Measurements from ENCODE around the gene KCNG4.
"Not testable (repeated sequence)": the region's sequence is repeated elsewhere in the genome, so short reads cannot be mapped to it uniquely, and the experiment has no call there.

KCNG4 gene

DNA sequence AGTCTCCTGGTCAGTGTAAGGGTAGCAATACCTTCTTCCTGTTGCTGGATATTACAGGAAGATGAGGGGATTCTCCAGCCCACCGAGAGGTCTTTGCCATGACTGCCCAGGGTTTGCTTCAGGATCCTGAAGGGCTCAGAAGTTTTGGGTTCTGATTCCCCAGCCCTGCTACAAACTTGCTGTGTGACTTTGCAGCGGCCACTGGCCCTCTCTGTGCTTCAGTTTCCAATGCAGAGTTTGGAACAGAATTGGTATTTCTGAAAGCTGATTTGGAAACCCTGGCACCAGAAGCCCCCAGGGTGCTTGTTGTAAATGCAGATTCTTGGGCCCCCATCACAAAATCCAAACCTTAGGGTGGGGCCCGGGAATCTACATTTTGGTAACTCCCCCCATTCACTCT, 14.7 kb downstream of the KCNG4 start:
- TF ChIP-seq, protein P1, sequence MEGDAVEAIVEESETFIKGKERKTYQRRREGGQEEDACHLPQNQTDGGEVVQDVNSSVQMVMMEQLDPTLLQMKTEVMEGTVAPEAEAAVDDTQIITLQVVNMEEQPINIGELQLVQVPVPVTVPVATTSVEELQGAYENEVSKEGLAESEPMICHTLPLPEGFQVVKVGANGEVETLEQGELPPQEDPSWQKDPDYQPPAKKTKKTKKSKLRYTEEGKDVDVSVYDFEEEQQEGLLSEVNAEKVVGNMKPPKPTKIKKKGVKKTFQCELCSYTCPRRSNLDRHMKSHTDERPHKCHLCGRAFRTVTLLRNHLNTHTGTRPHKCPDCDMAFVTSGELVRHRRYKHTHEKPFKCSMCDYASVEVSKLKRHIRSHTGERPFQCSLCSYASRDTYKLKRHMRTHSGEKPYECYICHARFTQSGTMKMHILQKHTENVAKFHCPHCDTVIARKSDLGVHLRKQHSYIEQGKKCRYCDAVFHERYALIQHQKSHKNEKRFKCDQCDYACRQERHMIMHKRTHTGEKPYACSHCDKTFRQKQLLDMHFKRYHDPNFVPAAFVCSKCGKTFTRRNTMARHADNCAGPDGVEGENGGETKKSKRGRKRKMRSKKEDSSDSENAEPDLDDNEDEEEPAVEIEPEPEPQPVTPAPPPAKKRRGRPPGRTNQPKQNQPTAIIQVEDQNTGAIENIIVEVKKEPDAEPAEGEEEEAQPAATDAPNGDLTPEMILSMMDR (IDR thresholded peaks at IDR 0.05), result no peak
- H3K36me3 Mint-ChIP-seq (ENCODE audit: low read depth), result no peaks in the 10 kb centered on the region
- no peaks in the 10 kb centered on the region for H3K9me3 Mint-ChIP-seq

DNA sequence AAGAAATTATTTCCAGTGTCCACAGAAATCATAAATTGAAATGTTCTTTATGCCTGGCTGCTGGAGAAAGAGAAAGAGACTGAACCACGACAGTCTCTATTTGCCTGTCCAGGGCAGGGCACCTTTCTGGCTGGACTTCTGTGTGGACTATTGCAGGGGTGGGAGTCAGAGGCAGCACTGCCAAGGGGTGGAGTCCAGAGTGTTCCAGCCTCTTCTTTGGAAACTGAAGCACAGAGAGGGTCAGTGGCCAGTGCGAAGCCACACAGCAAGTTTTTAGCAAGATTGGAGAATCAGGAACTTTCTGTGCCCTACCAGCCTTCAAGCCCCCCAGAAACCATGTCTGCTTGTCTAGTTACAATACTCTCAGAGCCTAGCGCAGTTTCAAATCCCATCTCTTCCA, 15.3 kb downstream of the KCNG4 start:
- Mint-ChIP-seq H3K27ac (no peak overlapping the region), H3K9me3 (no peaks in the 10 kb centered on the region), H3K27me3 (ENCODE audit: low read depth, poor library complexity) (peaks cover 9% of the 10 kb centered on the region), H3K36me3 (ENCODE audit: low read depth) (no peaks in the 10 kb centered on the region), H3K4me1 (peaks cover 36% of the 10 kb centered on the region), H3K4me3 (no peak overlapping the region)
- no peak for DNase-seq
- TF ChIP-seq, protein P1 (IDR thresholded peaks at IDR 0.05), result no peak

More for the DNA sequence above, 14.7 kb downstream of the KCNG4 start:
- Mint-ChIP-seq H3K27ac (no peak overlapping the region), H3K4me3 (no peak overlapping the region), H3K4me1 (peaks cover 39% of the 10 kb centered on the region), H3K27me3 (ENCODE audit: low read depth, poor library complexity) (peaks cover 9% of the 10 kb centered on the region)
- DNase-seq, result no peak

DNA sequence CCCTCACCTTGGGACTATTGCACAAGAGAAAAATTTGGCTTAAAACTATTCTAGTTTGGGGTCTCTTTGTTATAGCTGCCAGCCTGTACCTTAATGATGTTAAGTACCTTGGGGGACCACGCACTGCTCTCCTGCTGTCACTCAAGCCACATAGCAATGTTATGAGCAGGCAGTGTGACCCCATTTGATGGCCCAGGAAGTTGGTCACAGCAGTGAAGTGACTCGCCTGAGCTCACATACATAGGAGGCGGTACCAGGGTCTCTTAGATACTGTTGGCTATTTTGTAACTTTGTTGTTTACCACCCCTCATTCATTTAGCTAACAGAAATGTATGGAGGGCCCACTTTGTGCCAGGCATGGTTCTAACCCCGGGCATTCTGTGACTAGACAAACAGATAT, 16.4 kb downstream of the KCNG4 start:
- no peak overlapping the region for H3K27ac Mint-ChIP-seq
- peaks cover 35% of the 10 kb centered on the region for H3K4me1 Mint-ChIP-seq
- H3K4me3 Mint-ChIP-seq, result no peak overlapping the region
- TF ChIP-seq, protein P1 (IDR thresholded peaks at IDR 0.05), result no peak
- H3K36me3 Mint-ChIP-seq (ENCODE audit: low read depth), result no peaks in the 10 kb centered on the region
- no peaks in the 10 kb centered on the region for H3K9me3 Mint-ChIP-seq
- DNase-seq, result no peak
- peaks cover 9% of the 10 kb centered on the region for H3K27me3 Mint-ChIP-seq (ENCODE audit: low read depth, poor library complexity)

DNA sequence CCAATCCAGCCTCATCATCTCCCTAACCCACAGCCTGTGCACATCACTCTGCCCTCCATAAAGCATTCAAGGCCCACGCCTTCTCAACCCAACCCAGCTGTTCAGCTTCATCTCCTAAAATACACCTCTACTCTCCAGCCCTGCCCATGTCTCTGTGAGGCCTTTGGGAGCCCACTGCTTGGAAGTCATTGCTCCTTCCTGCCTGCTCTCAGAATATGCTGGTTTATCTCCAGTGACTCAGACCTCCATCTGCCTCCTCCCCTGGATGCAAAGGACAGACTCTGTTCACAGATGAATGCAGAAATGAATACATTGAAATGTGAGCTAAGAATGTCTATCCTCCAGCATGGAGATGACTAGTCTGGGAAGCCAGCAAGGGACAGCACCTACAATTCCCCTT, 19.0 kb downstream of the KCNG4 start:
- H3K36me3 Mint-ChIP-seq (ENCODE audit: low read depth), result no peaks in the 10 kb centered on the region
- no peak overlapping the region for H3K4me3 Mint-ChIP-seq
- TF ChIP-seq, protein P1 (IDR thresholded peaks at IDR 0.05), result no peak
- H3K27me3 Mint-ChIP-seq (ENCODE audit: low read depth, poor library complexity), result peaks cover 19% of the 10 kb centered on the region
- no peaks in the 10 kb centered on the region for H3K9me3 Mint-ChIP-seq
- no peak overlapping the region for H3K27ac Mint-ChIP-seq
- no peak for DNase-seq
- peaks cover 25% of the 10 kb centered on the region for H3K4me1 Mint-ChIP-seq

DNA sequence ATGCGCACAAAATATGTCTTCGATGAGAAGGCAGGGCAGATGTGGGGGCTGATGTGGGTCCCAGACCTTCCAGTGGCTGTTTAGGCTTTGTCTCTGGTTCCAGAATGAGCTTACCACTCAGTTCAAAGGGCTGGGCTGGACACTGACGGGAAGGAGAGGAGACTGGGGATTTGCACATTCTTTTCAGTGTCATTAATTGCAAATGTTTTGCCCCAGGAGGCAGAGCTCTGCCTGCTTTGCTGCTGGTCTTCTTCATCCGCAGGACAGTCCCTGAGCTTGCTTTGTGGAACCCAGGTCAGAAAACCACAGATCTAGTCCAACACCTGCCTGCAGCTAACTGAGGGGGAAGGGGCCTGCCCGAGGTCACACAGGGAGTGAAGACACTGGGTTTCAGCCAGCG, 20.9 kb downstream of the KCNG4 start:
- DNase-seq, result no peak
- TF ChIP-seq, protein P1 (IDR thresholded peaks at IDR 0.05), result no peak
- peaks cover 26% of the 10 kb centered on the region for H3K27me3 Mint-ChIP-seq (ENCODE audit: low read depth, poor library complexity)

DNA sequence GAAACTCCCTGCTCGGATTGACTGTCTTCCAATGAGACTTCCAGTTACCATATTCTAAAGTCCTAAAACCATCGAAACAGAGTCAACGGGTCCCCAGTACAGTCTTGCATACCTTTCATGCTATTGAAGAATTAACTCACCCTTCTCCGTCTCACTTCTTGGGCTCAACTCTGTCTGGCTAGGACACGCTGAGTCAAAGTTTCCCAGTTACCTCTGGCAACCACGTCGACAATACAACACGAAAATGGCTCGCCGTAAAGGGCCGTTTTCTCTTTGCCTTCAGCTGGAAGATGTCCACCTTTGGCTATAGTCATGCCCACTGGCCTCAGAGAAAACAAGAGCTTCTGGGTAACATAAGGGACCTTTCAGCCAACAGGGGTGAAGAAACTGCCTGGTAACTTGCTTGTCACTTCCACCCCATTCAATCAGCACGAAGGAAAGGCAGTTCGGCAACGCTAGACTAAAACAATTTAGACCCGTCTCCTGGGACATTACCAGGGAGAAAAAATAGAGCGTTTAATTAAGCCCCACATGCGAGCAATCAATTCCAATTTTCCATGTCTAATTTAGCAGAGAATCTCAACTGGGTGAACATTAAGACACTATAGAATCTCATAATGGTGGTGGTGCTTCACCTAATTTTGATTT, 21.5 kb downstream of the KCNG4 start:
- Mint-ChIP-seq H3K27me3 (ENCODE audit: low read depth, poor library complexity) (peaks cover 26% of the 10 kb centered on the region), H3K9me3 (no peaks in the 10 kb centered on the region), H3K27ac (peak overlapping the region; percentile 20), H3K4me3 (no peak overlapping the region), H3K4me1 (peaks cover 21% of the 10 kb centered on the region), H3K36me3 (ENCODE audit: low read depth) (no peaks in the 10 kb centered on the region)
- no peak for DNase-seq
- TF ChIP-seq, protein P1 (IDR thresholded peaks at IDR 0.05), result no peak

More for the DNA sequence above, 20.9 kb downstream of the KCNG4 start:
- H3K27ac Mint-ChIP-seq, result no peak overlapping the region
- no peaks in the 10 kb centered on the region for H3K9me3 Mint-ChIP-seq
- no peak overlapping the region for H3K4me3 Mint-ChIP-seq
- peaks cover 21% of the 10 kb centered on the region for H3K4me1 Mint-ChIP-seq
- H3K36me3 Mint-ChIP-seq (ENCODE audit: low read depth), result no peaks in the 10 kb centered on the region

DNA sequence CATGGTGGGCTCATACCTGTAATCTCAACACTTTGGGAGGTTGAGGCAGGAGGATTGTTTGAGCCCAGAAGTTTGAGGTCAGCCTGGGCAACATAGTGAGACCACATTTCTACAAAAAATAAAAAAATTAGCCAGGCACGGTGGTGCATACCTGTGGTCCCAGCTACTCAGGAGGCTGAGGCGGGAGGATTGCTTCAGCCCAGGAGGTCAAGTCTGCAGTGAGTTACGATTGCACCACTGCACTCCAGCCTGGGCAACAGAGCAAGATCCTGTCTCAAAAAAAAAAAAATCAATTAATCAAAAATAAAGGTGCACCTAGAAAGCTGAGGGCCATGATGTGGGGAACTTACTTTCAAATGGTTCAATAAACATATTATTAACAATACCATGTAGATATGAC, 23.7 kb downstream of the KCNG4 start:
- H3K4me3 Mint-ChIP-seq; H3K27ac Mint-ChIP-seq; H3K36me3 Mint-ChIP-seq (ENCODE audit: low read depth); H3K9me3 Mint-ChIP-seq; DNase-seq: not testable (repeated sequence)
- Mint-ChIP-seq H3K27me3 (ENCODE audit: low read depth, poor library complexity) (peaks cover 22% of the 10 kb centered on the region), H3K4me1 (peaks cover 21% of the 10 kb centered on the region)
